ENCODE results near the gene CYP8B1. TPM values are rescaled to one million over a fixed set of nuclear protein-coding genes. Genes with fewer than 3 reads are reported as not detected.

Gene CYP8B1
- total RNA-seq, 2 experiments from 2014 or later = not detected

DNA sequence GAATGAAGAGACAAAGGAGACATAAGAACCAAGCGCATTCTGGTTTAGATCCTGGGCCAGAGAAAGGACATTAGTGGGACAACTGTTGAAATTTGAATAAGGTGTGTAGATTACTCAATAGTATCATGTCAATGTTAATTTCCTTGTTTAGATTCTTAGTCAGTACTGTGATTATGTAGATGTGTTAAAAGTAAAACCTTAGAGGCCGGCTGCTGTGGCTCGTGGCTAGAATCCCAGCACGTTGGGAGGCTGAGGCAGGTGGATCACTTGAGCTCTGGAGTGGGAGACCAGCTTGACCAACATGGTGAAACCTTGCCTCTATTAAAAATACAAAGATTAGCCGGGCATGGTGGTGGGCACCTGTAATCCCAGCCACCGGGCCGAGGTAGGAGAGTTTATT, 26.7 kb downstream of the CYP8B1 start:
- H3K4me1 ChIP-seq (ENCODE audit: insufficient read depth, low read length) = peaks cover 11% of the 10 kb centered on the region
- Mint-ChIP-seq H3K27me3 (no peaks in the 10 kb centered on the region), H3K4me3 (no peak overlapping the region), H3K36me3 (ENCODE audit: low read depth) (no peaks in the 10 kb centered on the region), H3K9me3 (no peaks in the 10 kb centered on the region), H3K27ac (no peak overlapping the region), H3K4me1 (ENCODE audit: low read depth) (peaks cover 7% of the 10 kb centered on the region)
- no peak for ATAC-seq (ENCODE audit: poor library complexity)
- H3K4me3 ChIP-seq (ENCODE audit: low read length) = no peak overlapping the region
- H3K27me3 ChIP-seq (ENCODE audit: control insufficient read depth in 1 of 2, insufficient read depth in 2 of 2, low read length in 2 of 2) = no peaks in the 10 kb centered on the region
- intact Hi-C loops (cut with DNase I, micrococcal nuclease) = no loop called here
- ChIA-PET CTCF (no interaction called here), POLR2A (no interaction called here)
- no peaks in the 10 kb centered on the region for H3K36me3 ChIP-seq (ENCODE audit: insufficient read depth, low read length)
- H3K27ac ChIP-seq (ENCODE audit: low read depth in 1 of 2, low read length in 2 of 2) = no peak overlapping the region
- H3K9me3 ChIP-seq (ENCODE audit: control insufficient read depth in 1 of 2, insufficient read depth in 1 of 2, low read length in 2 of 2) = no peaks in the 10 kb centered on the region
- TF ChIP-seq, protein P1, sequence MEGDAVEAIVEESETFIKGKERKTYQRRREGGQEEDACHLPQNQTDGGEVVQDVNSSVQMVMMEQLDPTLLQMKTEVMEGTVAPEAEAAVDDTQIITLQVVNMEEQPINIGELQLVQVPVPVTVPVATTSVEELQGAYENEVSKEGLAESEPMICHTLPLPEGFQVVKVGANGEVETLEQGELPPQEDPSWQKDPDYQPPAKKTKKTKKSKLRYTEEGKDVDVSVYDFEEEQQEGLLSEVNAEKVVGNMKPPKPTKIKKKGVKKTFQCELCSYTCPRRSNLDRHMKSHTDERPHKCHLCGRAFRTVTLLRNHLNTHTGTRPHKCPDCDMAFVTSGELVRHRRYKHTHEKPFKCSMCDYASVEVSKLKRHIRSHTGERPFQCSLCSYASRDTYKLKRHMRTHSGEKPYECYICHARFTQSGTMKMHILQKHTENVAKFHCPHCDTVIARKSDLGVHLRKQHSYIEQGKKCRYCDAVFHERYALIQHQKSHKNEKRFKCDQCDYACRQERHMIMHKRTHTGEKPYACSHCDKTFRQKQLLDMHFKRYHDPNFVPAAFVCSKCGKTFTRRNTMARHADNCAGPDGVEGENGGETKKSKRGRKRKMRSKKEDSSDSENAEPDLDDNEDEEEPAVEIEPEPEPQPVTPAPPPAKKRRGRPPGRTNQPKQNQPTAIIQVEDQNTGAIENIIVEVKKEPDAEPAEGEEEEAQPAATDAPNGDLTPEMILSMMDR (IDR thresholded peaks at IDR 0.05) = no peak
- DNase-seq = no peak

DNA sequence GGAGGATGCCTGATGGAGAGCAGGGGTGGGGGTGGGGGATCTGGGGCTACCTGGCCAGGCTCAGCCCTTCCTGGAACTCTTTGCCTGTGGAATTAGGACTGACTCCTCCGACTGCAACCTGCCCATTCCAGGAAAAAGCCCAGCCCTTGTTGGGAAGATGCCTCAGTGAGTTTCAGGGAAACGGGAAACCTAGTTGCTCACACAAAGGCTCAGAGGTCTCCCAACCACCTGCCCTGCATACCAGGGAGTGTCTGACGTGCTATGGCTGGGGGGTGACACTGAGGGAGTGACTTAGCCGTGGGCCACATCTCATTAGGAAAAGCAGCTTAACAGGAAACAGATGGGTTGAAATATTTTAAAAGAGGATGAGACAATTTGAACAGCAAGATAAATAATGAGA, 27.9 kb downstream of the CYP8B1 start:
- ChIA-PET POLR2A (no interaction called here), CTCF (interaction anchor here (0.7 kb wide), 2 partner anchors 30 to 636 kb away, joined by 3 to 4 read pairs; no protein-coding TSS in a partner anchor)
- Histone ChIP-seq H3K4me1 (ENCODE audit: insufficient read depth, low read length) (peaks cover 11% of the 10 kb centered on the region), H3K36me3 (ENCODE audit: insufficient read depth, low read length) (no peaks in the 10 kb centered on the region), H3K27me3 (ENCODE audit: control insufficient read depth in 1 of 2, insufficient read depth in 2 of 2, low read length in 2 of 2) (no peaks in the 10 kb centered on the region), H3K9me3 (ENCODE audit: control insufficient read depth in 1 of 2, insufficient read depth in 1 of 2, low read length in 2 of 2) (no peaks in the 10 kb centered on the region), H3K4me3 (ENCODE audit: low read length) (no peak overlapping the region), H3K27ac (ENCODE audit: low read depth in 1 of 2, low read length in 2 of 2) (no peak overlapping the region)
- TF ChIP-seq, protein P1 (IDR thresholded peaks at IDR 0.05) = no peak
- no peak overlapping the region for H3K4me3 Mint-ChIP-seq
- no peak overlapping the region for H3K27ac Mint-ChIP-seq
- H3K9me3 Mint-ChIP-seq = no peaks in the 10 kb centered on the region
- H3K27me3 Mint-ChIP-seq = no peaks in the 10 kb centered on the region
- H3K36me3 Mint-ChIP-seq (ENCODE audit: low read depth) = no peaks in the 10 kb centered on the region
- ATAC-seq (ENCODE audit: poor library complexity) = no peak
- intact Hi-C loops (cut with DNase I, micrococcal nuclease) = no loop called here
- H3K4me1 Mint-ChIP-seq (ENCODE audit: low read depth) = peaks cover 7% of the 10 kb centered on the region
- no peak for DNase-seq

DNA sequence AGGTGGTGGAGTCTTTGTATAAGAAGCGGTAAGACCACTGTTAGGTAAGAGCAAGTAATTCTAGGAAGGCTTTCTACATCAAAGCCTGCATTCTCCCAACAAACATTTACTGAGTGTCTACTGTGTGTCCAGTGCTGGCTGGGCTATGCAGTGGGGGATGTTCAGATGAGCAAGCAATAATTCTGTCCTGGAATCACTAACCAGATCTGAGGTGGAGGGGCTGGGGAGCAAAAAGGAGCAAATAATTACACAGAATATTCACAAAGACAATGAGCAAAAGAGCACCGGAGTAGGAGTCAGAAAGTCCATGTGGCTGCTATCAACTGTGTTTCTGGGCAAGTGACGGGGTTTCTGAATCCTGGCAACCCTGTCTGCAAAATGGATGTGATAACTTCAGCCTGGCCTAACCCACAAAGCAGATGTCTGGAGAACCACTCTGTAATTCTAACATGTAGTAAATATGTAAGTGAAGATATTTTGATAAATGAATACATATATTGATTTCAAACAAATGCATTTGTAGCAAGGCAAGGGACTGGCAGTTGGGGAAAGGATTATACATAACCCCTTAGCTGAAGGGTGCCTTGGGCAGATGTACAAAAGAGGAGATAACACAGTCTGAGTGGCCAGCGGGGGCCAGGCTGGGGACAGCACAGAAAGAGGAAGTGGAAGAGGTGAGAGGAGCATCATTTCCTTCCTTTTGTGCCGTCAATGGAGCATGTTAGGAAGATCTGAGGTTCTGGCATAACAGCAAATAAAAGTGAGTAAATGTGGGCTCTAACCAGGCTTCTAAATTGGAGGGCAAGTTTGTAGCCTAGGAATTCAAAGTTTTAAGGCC, 28.8 kb downstream of the CYP8B1 start:
- POLR2A ChIA-PET = no interaction called here
- H3K27ac ChIP-seq (ENCODE audit: low read depth in 1 of 2, low read length in 2 of 2) = no peak overlapping the region
- ATAC-seq (ENCODE audit: poor library complexity) = peak; percentile 44

More for the DNA sequence above, 28.8 kb downstream of the CYP8B1 start:
- no peaks in the 10 kb centered on the region for H3K36me3 ChIP-seq (ENCODE audit: insufficient read depth, low read length)
- TF ChIP-seq, protein P1 (IDR thresholded peaks at IDR 0.05) = no peak
- no peaks in the 10 kb centered on the region for H3K27me3 ChIP-seq (ENCODE audit: control insufficient read depth in 1 of 2, insufficient read depth in 2 of 2, low read length in 2 of 2)
- H3K9me3 Mint-ChIP-seq = no peaks in the 10 kb centered on the region
- no peak overlapping the region for H3K4me3 ChIP-seq (ENCODE audit: low read length)
- H3K36me3 Mint-ChIP-seq (ENCODE audit: low read depth) = no peaks in the 10 kb centered on the region
- H3K27me3 Mint-ChIP-seq = no peaks in the 10 kb centered on the region
- intact Hi-C loops (cut with DNase I, micrococcal nuclease) = no loop called here
- peak in 3 of 14 experiments; percentile 25 to 36 (median 33) for DNase-seq
- peaks cover 11% of the 10 kb centered on the region for H3K4me1 ChIP-seq (ENCODE audit: insufficient read depth, low read length)
- CTCF ChIA-PET = no interaction called here
- peaks cover 7% of the 10 kb centered on the region for H3K4me1 Mint-ChIP-seq (ENCODE audit: low read depth)
- no peak overlapping the region for H3K4me3 Mint-ChIP-seq
- no peaks in the 10 kb centered on the region for H3K9me3 ChIP-seq (ENCODE audit: control insufficient read depth in 1 of 2, insufficient read depth in 1 of 2, low read length in 2 of 2)
- H3K27ac Mint-ChIP-seq = no peak overlapping the region

Data from CD4-positive, alpha-beta T cell (primary cell).